GM13977 (cell line): ENCODE measurements around the gene PDE2A.

Source experiments
- DNase-seq: peaks from one replicate; pipeline ENCODE4 v3.0.0; 2012; ENCODE audit warnings: low spot score
- CTCF ChIP-seq: IDR thresholded peaks from 2 replicates; pipeline ENCODE4 v1.5.1; 2012; ENCODE audit warnings: mild to moderate bottlenecking, control low read depth; ENCODE audit not compliant: insufficient read depth; ENCODE audit errors: extremely low read depth, missing control alignments
- in situ Hi-C: fragments of 300-500 bp; cut with MboI; formaldehyde crosslinking; loops from one replicate; pipeline ENCODE4 v1.12.0; 2022; ENCODE audit warnings: low sequenced_read_pairs, low pct_unique_long_range_greater_than_20kb, mixed read lengths, inconsistent platforms; ENCODE audit not compliant: unreplicated experiment

Gene PDE2A

GRCh38 chr11:72584939-72585597 is 89.2 kb downstream of the PDE2A start:
- DNase-seq, result no peak
- peak; percentile 3 for TF ChIP-seq CTCF
- in situ Hi-C loops, result loop anchor here (10.0 kb wide), 1 partner anchor 60 kb away; no protein-coding TSS in a partner anchor

GRCh38 chr11:72584293-72584938 is 89.8 kb downstream of the PDE2A start:
- TF ChIP-seq CTCF, result no peak
- in situ Hi-C loops, result loop anchor here (10.0 kb wide), 1 partner anchor 60 kb away; no protein-coding TSS in a partner anchor
- peak; percentile 61 for DNase-seq

- no peak for DNase-seq
- no peak for TF ChIP-seq CTCF
- in situ Hi-C loops, result loop anchor here (10.0 kb wide), 1 partner anchor 61 kb away; no protein-coding TSS in a partner anchor
Measured at GRCh38 chr11:72583616-72584292, 90.5 kb downstream of the PDE2A start.

- in situ Hi-C loops, result loop anchor here (10.0 kb wide), 1 partner anchor 62 kb away; no protein-coding TSS in a partner anchor
- TF ChIP-seq CTCF, result no peak
- no peak for DNase-seq
Measured at GRCh38 chr11:72583177-72583553, 91.1 kb downstream of the PDE2A start.

GRCh38 chr11:72582206-72583176 is 91.7 kb downstream of the PDE2A start:
- TF ChIP-seq CTCF, result no peak
- no peak for DNase-seq
- in situ Hi-C loops, result loop anchor here (10.0 kb wide), 1 partner anchor 62 kb away; no protein-coding TSS in a partner anchor
